Measurements from ENCODE around the gene AIG1. TPM values are rescaled to one million over a fixed set of nuclear protein-coding genes. Genes with fewer than 3 reads are reported as not detected.

AIG1 gene
- total and polyA plus RNA-seq, 2 of the 4 experiments (the other 2 are of a cell fraction): 21.3 to 27.1 TPM

DNA sequence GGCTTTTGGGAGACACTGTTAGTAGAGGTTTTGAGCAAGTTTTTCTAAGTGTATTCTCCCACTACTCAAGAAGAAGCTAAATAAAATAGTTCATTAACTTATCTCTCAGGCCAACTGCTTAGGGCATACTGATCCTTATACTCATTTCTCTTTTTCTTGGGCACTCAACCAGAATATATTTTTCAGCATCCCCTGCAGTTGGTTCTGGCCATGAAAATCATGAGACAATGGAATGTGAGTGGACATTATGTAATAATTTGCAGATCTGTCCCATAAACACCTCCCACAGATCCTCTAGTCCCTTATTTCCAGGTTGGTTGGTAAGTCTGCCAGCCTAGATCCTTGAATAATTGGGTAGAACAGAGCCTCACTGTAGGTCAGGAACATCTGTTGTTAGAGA lies 136.7 kb downstream of the AIG1 start:
- H4K91ac ChIP-seq (ENCODE audit: insufficient read depth, low read depth, low read length): no peak overlapping the region
- H4K5ac ChIP-seq (ENCODE audit: low read depth, low read length): no peak overlapping the region
- H2BK120ac ChIP-seq (ENCODE audit: low read depth, low read length): no peak overlapping the region
- no peak overlapping the region for H2BK20ac ChIP-seq (ENCODE audit: low read depth, low read length)
- TF ChIP-seq CEBPB (IDR thresholded peaks at IDR 0.05; ENCODE audit: low read depth, low read length) (no peak), MXI1 (IDR thresholded peaks at IDR 0.05; ENCODE audit: borderline replicate concordance, low read depth, low read length) (no peak), NFE2L2 (IDR thresholded peaks at IDR 0.05; ENCODE audit: low read depth, low read length) (no peak), RAD21 (IDR thresholded peaks at IDR 0.05; ENCODE audit: low read length) (no peak), CHD1 (IDR thresholded peaks at IDR 0.05; ENCODE audit: low read depth, low read length) (no peak), BHLHE40 (IDR thresholded peaks at IDR 0.05; ENCODE audit: low read depth, low read length) (no peak), SMC3 (IDR thresholded peaks at IDR 0.05; ENCODE audit: low read depth, low read length) (no peak)
- TF ChIP-seq, protein P1, sequence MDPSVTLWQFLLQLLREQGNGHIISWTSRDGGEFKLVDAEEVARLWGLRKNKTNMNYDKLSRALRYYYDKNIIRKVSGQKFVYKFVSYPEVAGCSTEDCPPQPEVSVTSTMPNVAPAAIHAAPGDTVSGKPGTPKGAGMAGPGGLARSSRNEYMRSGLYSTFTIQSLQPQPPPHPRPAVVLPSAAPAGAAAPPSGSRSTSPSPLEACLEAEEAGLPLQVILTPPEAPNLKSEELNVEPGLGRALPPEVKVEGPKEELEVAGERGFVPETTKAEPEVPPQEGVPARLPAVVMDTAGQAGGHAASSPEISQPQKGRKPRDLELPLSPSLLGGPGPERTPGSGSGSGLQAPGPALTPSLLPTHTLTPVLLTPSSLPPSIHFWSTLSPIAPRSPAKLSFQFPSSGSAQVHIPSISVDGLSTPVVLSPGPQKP (IDR thresholded peaks at IDR 0.05; ENCODE audit: borderline replicate concordance, low read depth, low read length): no peak
- TF ChIP-seq, protein P2, sequence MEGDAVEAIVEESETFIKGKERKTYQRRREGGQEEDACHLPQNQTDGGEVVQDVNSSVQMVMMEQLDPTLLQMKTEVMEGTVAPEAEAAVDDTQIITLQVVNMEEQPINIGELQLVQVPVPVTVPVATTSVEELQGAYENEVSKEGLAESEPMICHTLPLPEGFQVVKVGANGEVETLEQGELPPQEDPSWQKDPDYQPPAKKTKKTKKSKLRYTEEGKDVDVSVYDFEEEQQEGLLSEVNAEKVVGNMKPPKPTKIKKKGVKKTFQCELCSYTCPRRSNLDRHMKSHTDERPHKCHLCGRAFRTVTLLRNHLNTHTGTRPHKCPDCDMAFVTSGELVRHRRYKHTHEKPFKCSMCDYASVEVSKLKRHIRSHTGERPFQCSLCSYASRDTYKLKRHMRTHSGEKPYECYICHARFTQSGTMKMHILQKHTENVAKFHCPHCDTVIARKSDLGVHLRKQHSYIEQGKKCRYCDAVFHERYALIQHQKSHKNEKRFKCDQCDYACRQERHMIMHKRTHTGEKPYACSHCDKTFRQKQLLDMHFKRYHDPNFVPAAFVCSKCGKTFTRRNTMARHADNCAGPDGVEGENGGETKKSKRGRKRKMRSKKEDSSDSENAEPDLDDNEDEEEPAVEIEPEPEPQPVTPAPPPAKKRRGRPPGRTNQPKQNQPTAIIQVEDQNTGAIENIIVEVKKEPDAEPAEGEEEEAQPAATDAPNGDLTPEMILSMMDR (conservative IDR thresholded peaks at IDR 0.05; ENCODE audit: low read depth, low read length): no peak
- H3K27ac ChIP-seq (ENCODE audit: insufficient read depth, low read length): no peak overlapping the region
- no peak overlapping the region for H2AK5ac ChIP-seq (ENCODE audit: low read depth, low read length)
- no peak overlapping the region for H3K4me3 ChIP-seq (ENCODE audit: insufficient read depth, low read depth, low read length)
- H3K9me3 ChIP-seq (ENCODE audit: control insufficient read depth, insufficient read depth, low read length): no peaks in the 10 kb centered on the region
- no peaks in the 10 kb centered on the region for H3K36me3 ChIP-seq (ENCODE audit: control insufficient read depth, insufficient read depth, low read length)
- H3K9ac ChIP-seq (ENCODE audit: low read depth, low read length): no peak overlapping the region
- no peaks in the 10 kb centered on the region for H3K9me1 ChIP-seq (ENCODE audit: insufficient read depth, low read length)
- H2AFZ ChIP-seq (replicated peaks; ENCODE audit: low read length, poor library complexity): no peak overlapping the region
- ATAC-seq (ENCODE audit: low read depth) (no peak), DNase-seq (no peak)
- BruUV-seq (replicated peaks): no TSS peak
- no peak overlapping the region for H3K4ac ChIP-seq (ENCODE audit: low read depth, low read length)
- dilution Hi-C loops (cut with HindIII; ENCODE audit: low sequenced_read_pairs, unreplicated experiment) (no loop called here), intact Hi-C loops (cut with micrococcal nuclease) (no loop called here), in situ Hi-C loops (cut with MboI; ENCODE audit: low sequenced_read_pairs) (no loop called here)
- H3K56ac ChIP-seq (ENCODE audit: extremely low read depth, insufficient read depth, low read length): no peak overlapping the region
- H3K23ac ChIP-seq (ENCODE audit: low read depth, low read length): no peak overlapping the region
- no peak overlapping the region for H3K14ac ChIP-seq (replicated peaks; ENCODE audit: low read depth, low read length)
- H2BK15ac ChIP-seq (ENCODE audit: low read depth, low read length): no peak overlapping the region
- H3K4me2 ChIP-seq (ENCODE audit: low read depth, low read length): no peak overlapping the region
- ChIA-PET POLR2A (ENCODE audit: unreplicated experiment) (no interaction called here), CTCF (no interaction called here)
- no peak overlapping the region for H4K8ac ChIP-seq (ENCODE audit: low read depth in 2 of 2, low read length in 2 of 2)
- H3K79me1 ChIP-seq (ENCODE audit: low read depth in 1 of 2, low read length in 2 of 2): no peaks in the 10 kb centered on the region
- no peaks in the 10 kb centered on the region for H4K20me1 ChIP-seq (ENCODE audit: insufficient read depth, low read length)
- H2AK9ac ChIP-seq (replicated peaks; ENCODE audit: low read depth, low read length, poor library complexity): no peak overlapping the region
- no peak overlapping the region for H2BK5ac ChIP-seq (ENCODE audit: low read depth, low read length, poor library complexity, severe bottlenecking)
- no peaks in the 10 kb centered on the region for H3K27me3 ChIP-seq (ENCODE audit: control insufficient read depth, insufficient read depth, low read length)
- H3K18ac ChIP-seq (ENCODE audit: low read depth, low read length): no peak overlapping the region
- no peaks in the 10 kb centered on the region for H3K4me1 ChIP-seq (ENCODE audit: control insufficient read depth, insufficient read depth, low read length)
